IMR-90 (cell line): ENCODE data around the gene METAP2. TPM values are rescaled to one million over a fixed set of nuclear protein-coding genes. Genes with fewer than 3 reads are reported as not detected.

Experiments used
- ATAC-seq: fragments of 200-7000 bp; cut with Tn5 transposase; 2 replicates; pipeline ENCODE4 v1.9.1; 2020; ENCODE audit warnings: low read depth, mild to moderate bottlenecking, moderate library complexity
- BruUV-seq: library from RNA; stranded (reverse); fragments of 400-500 nt; replicated peaks from 2 replicates; lab custom pipeline; 2021; lab: Mats Ljungman, UMichigan
- CTCF ChIA-PET: fragments of 300-600 bp; formaldehyde crosslinking; extraction: SDS; loops from one replicate; lab custom pipeline; 2021; ENCODE audit warnings: antibody characterized with exemption; lab: Yijun Ruan, JAX
- POLR2A ChIA-PET: fragments of 300-600 bp; sonication (Branson Sonifier 250); formaldehyde crosslinking; loops from one replicate; lab custom pipeline; 2022; ENCODE audit warnings: antibody characterized with exemption; ENCODE audit not compliant: unreplicated experiment; lab: Charles Lee
- DNase-seq: peaks from one replicate; pipeline ENCODE4 v3.0.0; 2013
- H2AFZ ChIP-seq: replicated peaks from 2 replicates; pipeline ENCODE3; 2013; ENCODE audit warnings: low read length, mild to moderate bottlenecking; ENCODE audit not compliant: poor library complexity
- H2AK5ac ChIP-seq: 2 replicates; pipeline ENCODE4 v1.6.1; 2013; ENCODE audit warnings: low read depth, low read length, inconsistent platforms
- H2AK9ac ChIP-seq: replicated peaks from 2 replicates; pipeline ENCODE3; 2013; ENCODE audit warnings: mild to moderate bottlenecking, low read depth, low read length, moderate library complexity; ENCODE audit not compliant: poor library complexity
- H2BK120ac ChIP-seq: 2 replicates; pipeline ENCODE4 v1.6.1; 2013; ENCODE audit warnings: low read depth, low read length, inconsistent platforms
- H2BK15ac ChIP-seq: 3 replicates; pipeline ENCODE4 v1.6.1; 2013; ENCODE audit warnings: low read depth, low read length, inconsistent platforms
- H2BK20ac ChIP-seq: 2 replicates; pipeline ENCODE4 v1.6.1; 2013; ENCODE audit warnings: low read depth, mild to moderate bottlenecking, inconsistent platforms, low read length, moderate library complexity
- H2BK5ac ChIP-seq: 2 replicates; pipeline ENCODE4 v1.6.1; 2013; ENCODE audit warnings: mild to moderate bottlenecking, low read depth, low read length, inconsistent platforms; ENCODE audit not compliant: poor library complexity, severe bottlenecking
- H3K14ac ChIP-seq: replicated peaks from 2 replicates; pipeline ENCODE4 v1.6.1; 2013; ENCODE audit warnings: low read depth, low read length, inconsistent platforms
- H3K18ac ChIP-seq: 2 replicates; pipeline ENCODE4 v1.6.1; 2013; ENCODE audit warnings: low read depth, low read length, control low read depth
- H3K23ac ChIP-seq: 2 replicates; pipeline ENCODE4 v1.6.1; 2013; ENCODE audit warnings: low read depth, low read length, inconsistent platforms
- H3K27ac ChIP-seq: 2 replicates; pipeline ENCODE4 v1.5.1; 2013; ENCODE audit warnings: mild to moderate bottlenecking, control low read depth, low read length; ENCODE audit not compliant: insufficient read depth
- H3K27me3 ChIP-seq: 2 replicates; pipeline ENCODE4 v1.6.1; 2013; ENCODE audit warnings: low read length; ENCODE audit not compliant: control insufficient read depth, insufficient read depth
- H3K36me3 ChIP-seq: 2 replicates; pipeline ENCODE4 v1.6.1; 2013; ENCODE audit warnings: low read length, mixed read lengths; ENCODE audit not compliant: control insufficient read depth, insufficient read depth
- H3K4ac ChIP-seq: 2 replicates; pipeline ENCODE4 v1.6.1; 2013; ENCODE audit warnings: low read depth, low read length, inconsistent platforms
- H3K4me1 ChIP-seq: 2 replicates; pipeline ENCODE4 v1.6.1; 2013; ENCODE audit warnings: low read length, mixed read lengths; ENCODE audit not compliant: control insufficient read depth, insufficient read depth
- H3K4me2 ChIP-seq: 2 replicates; pipeline ENCODE4 v1.6.1; 2013; ENCODE audit warnings: low read depth, mild to moderate bottlenecking, control low read depth, low read length, moderate library complexity
- H3K4me3 ChIP-seq: 2 replicates; pipeline ENCODE4 v1.5.1; 2013; ENCODE audit warnings: low read depth, mild to moderate bottlenecking, control low read depth, low read length, moderate library complexity; ENCODE audit not compliant: insufficient read depth
- H3K56ac ChIP-seq: 2 replicates; pipeline ENCODE4 v1.6.1; 2013; ENCODE audit warnings: low read length, inconsistent platforms; ENCODE audit not compliant: insufficient read depth; ENCODE audit errors: extremely low read depth
- H3K79me1 ChIP-seq, 2 experiments: 2 replicates each; pipeline ENCODE4 v1.6.1; 2013; ENCODE audit warnings: low read length in 2 of 2, inconsistent platforms in 1 of 2, low read depth in 1 of 2
- H3K9ac ChIP-seq: 2 replicates; pipeline ENCODE4 v1.6.1; 2013; ENCODE audit warnings: low read depth, low read length, control low read depth
- H3K9me1 ChIP-seq: 2 replicates; pipeline ENCODE4 v1.6.1; 2013; ENCODE audit warnings: low read length, inconsistent platforms; ENCODE audit not compliant: insufficient read depth
- H3K9me3 ChIP-seq: 2 replicates; pipeline ENCODE4 v1.6.1; 2013; ENCODE audit warnings: low read length; ENCODE audit not compliant: control insufficient read depth, insufficient read depth
- H4K20me1 ChIP-seq: 2 replicates; pipeline ENCODE4 v1.6.1; 2013; ENCODE audit warnings: low read length, inconsistent platforms; ENCODE audit not compliant: insufficient read depth
- H4K5ac ChIP-seq: 2 replicates; pipeline ENCODE4 v1.6.1; 2013; ENCODE audit warnings: mild to moderate bottlenecking, low read depth, low read length, control low read depth
- H4K8ac ChIP-seq, 2 experiments: 2 replicates each; pipeline ENCODE4 v1.6.1; 2013; ENCODE audit warnings: low read depth in 2 of 2, low read length in 2 of 2, control low read depth in 1 of 2, inconsistent platforms in 1 of 2
- H4K91ac ChIP-seq: 2 replicates; pipeline ENCODE4 v1.6.1; 2013; ENCODE audit warnings: low read depth, low read length, inconsistent platforms; ENCODE audit not compliant: insufficient read depth
- BHLHE40 ChIP-seq: fragments of 150-350 bp; IDR thresholded peaks from 2 replicates; pipeline ENCODE4 v1.6.1; 2016; ENCODE audit warnings: mild to moderate bottlenecking, low read depth, low read length
- CEBPB ChIP-seq: IDR thresholded peaks from 2 replicates; pipeline ENCODE4 v1.6.1; 2012; ENCODE audit warnings: low read depth, low read length, improper control_type of control experiment
- FOS ChIP-seq: fragments of 150-350 bp; IDR thresholded peaks from 2 replicates; pipeline ENCODE4 v1.6.1; 2016; ENCODE audit warnings: low read depth, low read length
- MAFK ChIP-seq: IDR thresholded peaks from 2 replicates; pipeline ENCODE4 v1.6.1; 2012; ENCODE audit warnings: low read depth, low read length, improper control_type of control experiment
- MXI1 ChIP-seq: IDR thresholded peaks from 2 replicates; pipeline ENCODE4 v1.6.1; 2012; ENCODE audit warnings: low read depth, mild to moderate bottlenecking, low read length, moderate library complexity, borderline replicate concordance
- POLR2A ChIP-seq: IDR thresholded peaks from 2 replicates; pipeline ENCODE4 v1.6.1; 2012; ENCODE audit warnings: mild to moderate bottlenecking, low read depth, low read length
- RAD21 ChIP-seq: IDR thresholded peaks from 2 replicates; pipeline ENCODE4 v1.6.1; 2012; ENCODE audit warnings: low read length, improper control_type of control experiment
- SMC3 ChIP-seq: fragments of 150-350 bp; IDR thresholded peaks from 2 replicates; pipeline ENCODE4 v1.6.1; 2016; ENCODE audit warnings: low read depth, mild to moderate bottlenecking, antibody characterized with exemption, low read length, moderate library complexity
- USF2 ChIP-seq: fragments of 150-350 bp; IDR thresholded peaks from 2 replicates; pipeline ENCODE4 v1.6.1; 2017; ENCODE audit warnings: mild to moderate bottlenecking, antibody characterized with exemption, low read length, low read depth
- WGBS, 2 experiments: methylation state at CpG; one replicate each; pipeline versions ENCODE4 v1.1.5 to v1.1.7; 2013; ENCODE audit warnings: missing lambda C conversion rate in 2 of 2; ENCODE audit not compliant: insufficient read length in 1 of 2; ENCODE audit errors: extremely low coverage in 2 of 2; 5-methylcytosine and 5-hydroxymethylcytosine counted together
- dilution Hi-C: fragments of 300-500 bp; cut with HindIII; formaldehyde crosslinking; loops from one replicate; pipeline ENCODE4 v1.14.3; 2018; ENCODE audit warnings: low sequenced_read_pairs; ENCODE audit not compliant: unreplicated experiment
- in situ Hi-C: fragments of 300-500 bp; cut with MboI; formaldehyde crosslinking; loops from 3 replicates; pipeline ENCODE4 v1.14.3; 2019; ENCODE audit warnings: low sequenced_read_pairs, inconsistent platforms, mixed read lengths
- intact Hi-C: fragments of 100-400 bp; cut with micrococcal nuclease; formaldehyde crosslinking; loops from 2 replicates; pipeline ENCODE4 v1.10.0; 2022
- polyA plus RNA-seq, 3 experiments: library from polyadenylated mRNA; depleted of rRNA; stranded (reverse); fragments of >200 nt; gene quantifications; 2 replicates each; pipeline ENCODE4 v1.2.3, GENCODE V29; 2012; ENCODE audit warnings: low replicate concordance in 1 of 3
- total RNA-seq: library from RNA; depleted of rRNA; stranded (reverse); fragments of >200 nt; gene quantifications from 2 replicates; pipeline ENCODE4 v1.2.3, GENCODE V29; 2012

The METAP2 gene
- total and polyA plus RNA-seq, 2 of the 4 experiments (the other 2 are of a cell fraction) = 62.5 to 72.9 TPM

- no peaks in the 10 kb centered on the region for H3K79me1 ChIP-seq
- no peak for DNase-seq
- H2AK5ac ChIP-seq = no peak overlapping the region
- H4K8ac ChIP-seq = no peak overlapping the region
- no peak overlapping the region for H3K4me3 ChIP-seq
- TF ChIP-seq SMC3 (no peak), RAD21 (no peak), USF2 (no peak), MXI1 (no peak), POLR2A (no peak), BHLHE40 (no peak), MAFK (no peak), CEBPB (no peak), FOS (no peak)
- no peaks in the 10 kb centered on the region for H3K36me3 ChIP-seq
- no peak overlapping the region for H3K18ac ChIP-seq
- no peak overlapping the region for H3K4ac ChIP-seq
- no peak overlapping the region for H2BK20ac ChIP-seq
- no peak for ATAC-seq
- in situ Hi-C loops (no loop called here), intact Hi-C loops (no loop called here), dilution Hi-C loops (no loop called here)
- H3K23ac ChIP-seq = no peak overlapping the region
- H2BK5ac ChIP-seq = no peak overlapping the region
- no peaks in the 10 kb centered on the region for H4K20me1 ChIP-seq
- H4K5ac ChIP-seq = no peak overlapping the region
- BruUV-seq = no TSS peak
- H3K14ac ChIP-seq = no peak overlapping the region
- no peak overlapping the region for H2AFZ ChIP-seq
- peaks cover 1% of the 10 kb centered on the region; the same call in 1 of the 2 replicates for H3K27me3 ChIP-seq
- H3K4me1 ChIP-seq = no peaks in the 10 kb centered on the region
- WGBS, 2 experiments = no CpG with 5 or more reads among the region's 2 CpGs
- peaks cover 16% of the 10 kb centered on the region for H3K9me3 ChIP-seq
- H3K4me2 ChIP-seq = no peak overlapping the region
- H2BK120ac ChIP-seq = no peak overlapping the region
- H3K56ac ChIP-seq = no peak overlapping the region
- no peak overlapping the region for H3K9ac ChIP-seq
- no peak overlapping the region for H2AK9ac ChIP-seq
- no peak overlapping the region for H2BK15ac ChIP-seq
- no peak overlapping the region for H4K91ac ChIP-seq
- no peak overlapping the region for H3K27ac ChIP-seq
- no peaks in the 10 kb centered on the region for H3K9me1 ChIP-seq
- ChIA-PET POLR2A (no interaction called here), CTCF (no interaction called here)
These were observed 15.2 kb upstream of the METAP2 start for GRCh38 chr12:95458761-95459160.
